CD4-positive, CD25-positive, alpha-beta regulatory T cell (primary cell): Measurements from ENCODE around the gene UBE2K. TPM values are rescaled to one million over a fixed set of nuclear protein-coding genes. Genes with fewer than 3 reads are reported as not detected.
"Not testable (repeated sequence)": the region's sequence is repeated elsewhere in the genome, so short reads cannot be mapped to it uniquely, and the experiment has no call there.

ENCODE experiments used
- ATAC-seq, 2 donors: fragments of 150-1000 bp; cut with Tn5 transposase; one replicate each; pipeline ENCODE4 v1.10.0; 2021; ENCODE audit warnings: low read depth in 2 of 2, moderate number of reproducible peaks in 2 of 2, moderate library complexity in 1 of 2
- DNase-seq, 3 donors: peaks; one replicate each; pipeline versions ENCODE4 v3.0.0 to v3.0.0-alpha.2; 2012 to 2022; ENCODE audit warnings: mixed read lengths in 1 of 3
- H3K27ac ChIP-seq: one replicate; pipeline ENCODE4 v1.7.0; 2013; ENCODE audit warnings: mild to moderate bottlenecking, low read length; ENCODE audit not compliant: insufficient read depth, poor library complexity, severe bottlenecking
- H3K27me3 ChIP-seq: one replicate; pipeline ENCODE4 v1.7.0; 2013; ENCODE audit warnings: low read length; ENCODE audit not compliant: control insufficient read depth, insufficient read depth
- H3K36me3 ChIP-seq: one replicate; pipeline ENCODE4 v1.7.0; 2013; ENCODE audit warnings: mild to moderate bottlenecking, low read length, moderate library complexity; ENCODE audit not compliant: control insufficient read depth, insufficient read depth
- H3K4me1 ChIP-seq: 2 replicates; pipeline ENCODE4 v1.7.0; 2013; ENCODE audit warnings: mild to moderate bottlenecking, low read length; ENCODE audit not compliant: insufficient read depth, control insufficient read depth, poor library complexity, severe bottlenecking
- H3K4me3 ChIP-seq: one replicate; pipeline ENCODE4 v1.7.0; 2013; ENCODE audit warnings: low read depth, mild to moderate bottlenecking, low read length, moderate library complexity
- H3K9me3 ChIP-seq, 2 experiments: 1 replicate in 1 of 2; 2 replicates in 1 of 2; pipeline ENCODE4 v1.7.0; 2013; ENCODE audit warnings: low read length in 2 of 2, mild to moderate bottlenecking in 1 of 2, moderate library complexity in 1 of 2; ENCODE audit not compliant: control insufficient read depth in 2 of 2
- H3K27ac Mint-ChIP-seq, 3 donors: one replicate each; pipeline ENCODE4 v1.8.0; 2020 to 2022; ENCODE audit warnings: mild to moderate bottlenecking in 3 of 3, mixed read lengths in 3 of 3, moderate library complexity in 2 of 3
- H3K27me3 Mint-ChIP-seq: one replicate; pipeline ENCODE4 v1.8.0; 2022; ENCODE audit warnings: mild to moderate bottlenecking, mixed read lengths
- H3K36me3 Mint-ChIP-seq: one replicate; pipeline ENCODE4 v1.8.0; 2020; ENCODE audit warnings: mixed read lengths
- H3K4me1 Mint-ChIP-seq, 4 donors: one replicate each; pipeline ENCODE4 v1.8.0; 2020 to 2022; ENCODE audit warnings: mixed read lengths in 4 of 4, mild to moderate bottlenecking in 1 of 4
- H3K4me3 Mint-ChIP-seq, 4 donors: one replicate each; pipeline ENCODE4 v1.8.0; 2020 to 2022; ENCODE audit warnings: mild to moderate bottlenecking in 4 of 4, mixed read lengths in 4 of 4, moderate library complexity in 3 of 4
- H3K9me3 Mint-ChIP-seq, 7 donors: one replicate each; pipeline ENCODE4 v1.8.0; 2020 to 2022; ENCODE audit warnings: mixed read lengths in 7 of 7, mild to moderate bottlenecking in 3 of 7, moderate library complexity in 2 of 7
- polyA plus RNA-seq, 4 donors: library from polyadenylated mRNA; unstranded; fragments of 300-500 nt; fragmentation: Illumina TruSeq; gene quantifications; one replicate each; pipeline ENCODE4 v1.2.3, GENCODE V29; 2021
- total RNA-seq: library from RNA; stranded (reverse); gene quantifications from one replicate; pipeline ENCODE4 v1.2.3, GENCODE V29; 2022

The UBE2K gene
- total and polyA plus RNA-seq, 5 donors from 2014 or later, result 56.0 to 96.6 (median 73.4) TPM

DNA sequence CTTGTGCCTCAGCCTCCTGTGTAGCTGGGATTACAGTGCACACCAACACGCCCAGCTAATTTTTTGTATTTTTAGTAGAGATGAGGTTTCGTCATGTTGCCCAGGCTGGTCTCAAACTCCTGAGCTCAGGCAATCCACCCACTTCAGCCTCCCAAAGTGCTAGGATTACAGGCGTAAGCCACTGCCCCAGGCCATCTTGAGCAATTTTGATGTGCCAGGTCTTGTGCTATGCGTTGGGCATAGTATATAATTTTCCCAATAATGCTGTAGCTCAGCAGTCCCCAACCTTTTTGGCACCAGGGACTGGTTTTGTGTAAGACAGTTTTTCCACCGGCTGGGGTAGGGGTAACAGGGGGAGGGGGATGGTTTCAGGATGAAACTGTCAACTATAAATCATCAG is 41.3 kb upstream of the UBE2K start:
- not testable (repeated sequence) for H3K27me3 Mint-ChIP-seq, H3K27ac Mint-ChIP-seq, H3K36me3 ChIP-seq, H3K27me3 ChIP-seq, H3K9me3 ChIP-seq, ATAC-seq, H3K9me3 Mint-ChIP-seq, DNase-seq, H3K4me3 ChIP-seq, H3K4me1 ChIP-seq, H3K4me1 Mint-ChIP-seq, H3K36me3 Mint-ChIP-seq, H3K27ac ChIP-seq, H3K4me3 Mint-ChIP-seq

DNA sequence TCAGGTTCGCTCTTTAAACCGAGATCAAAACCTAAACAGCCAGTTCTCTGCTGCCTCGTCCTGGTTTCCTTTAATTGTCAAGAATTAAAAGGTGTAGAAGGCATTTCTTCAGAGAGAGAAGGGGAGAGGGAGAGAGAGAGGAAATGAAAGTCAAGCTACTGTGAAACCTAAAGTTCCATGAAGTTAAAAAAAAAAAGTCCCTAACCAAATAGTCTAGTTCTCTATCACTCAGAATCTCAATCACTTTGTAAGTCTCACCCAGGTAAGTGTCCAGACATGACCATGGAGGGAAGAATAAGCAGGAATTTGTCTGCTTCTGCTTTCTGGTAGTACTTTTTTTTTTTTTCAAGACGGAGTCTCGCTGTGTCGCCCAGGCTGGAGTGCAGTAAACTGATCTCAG is 40.5 kb upstream of the UBE2K start:
- no peak for DNase-seq
- H3K36me3 Mint-ChIP-seq, result no peaks in the 10 kb centered on the region
- no peaks in the 10 kb centered on the region for H3K9me3 ChIP-seq
- no peaks in the 10 kb centered on the region for H3K9me3 Mint-ChIP-seq
- ATAC-seq, result no peak
- no peaks in the 10 kb centered on the region for H3K4me1 ChIP-seq
- H3K4me3 Mint-ChIP-seq, result no peak overlapping the region
- H3K4me3 ChIP-seq, result no peak overlapping the region
- peaks cover 0 to 3% (median 0%) of the 10 kb centered on the region in 4 donors for H3K4me1 Mint-ChIP-seq
- no peaks in the 10 kb centered on the region for H3K27me3 ChIP-seq
- H3K27ac Mint-ChIP-seq, result no peak overlapping the region
- no peak overlapping the region for H3K27ac ChIP-seq
- H3K27me3 Mint-ChIP-seq, result no peaks in the 10 kb centered on the region
- H3K36me3 ChIP-seq, result no peaks in the 10 kb centered on the region

DNA sequence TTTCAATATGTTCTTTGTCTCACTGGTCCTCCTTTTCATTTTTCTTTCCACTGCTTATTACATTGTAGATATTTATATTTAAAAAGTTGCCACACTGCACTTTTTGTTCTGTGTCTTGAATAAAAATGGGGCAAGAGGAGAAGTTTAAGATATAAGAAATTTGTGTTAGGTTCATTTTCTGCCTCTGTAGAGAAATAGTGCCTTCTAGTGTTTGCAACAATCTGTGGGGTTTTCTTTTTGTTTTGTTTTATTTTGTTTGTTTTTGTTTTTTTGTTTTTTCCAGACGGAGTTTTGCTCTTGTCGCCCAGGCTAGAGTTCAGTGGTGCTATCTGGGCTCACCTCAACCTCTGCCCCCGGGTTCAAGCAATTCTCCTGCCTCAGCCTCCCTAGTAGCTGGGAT is 39.2 kb upstream of the UBE2K start:
- ATAC-seq, result no peak
- no peak for DNase-seq
- H3K4me3 ChIP-seq, result no peak overlapping the region
- Mint-ChIP-seq H3K4me3 (no peak overlapping the region), H3K36me3 (no peaks in the 10 kb centered on the region), H3K4me1 (peaks cover 0 to 3% (median 0%) of the 10 kb centered on the region in 4 donors), H3K9me3 (no peaks in the 10 kb centered on the region), H3K27me3 (no peaks in the 10 kb centered on the region), H3K27ac (no peak overlapping the region)
- no peaks in the 10 kb centered on the region for H3K9me3 ChIP-seq
- H3K27ac ChIP-seq, result no peak overlapping the region
- H3K36me3 ChIP-seq, result no peaks in the 10 kb centered on the region
- H3K4me1 ChIP-seq, result no peaks in the 10 kb centered on the region
- no peaks in the 10 kb centered on the region for H3K27me3 ChIP-seq

DNA sequence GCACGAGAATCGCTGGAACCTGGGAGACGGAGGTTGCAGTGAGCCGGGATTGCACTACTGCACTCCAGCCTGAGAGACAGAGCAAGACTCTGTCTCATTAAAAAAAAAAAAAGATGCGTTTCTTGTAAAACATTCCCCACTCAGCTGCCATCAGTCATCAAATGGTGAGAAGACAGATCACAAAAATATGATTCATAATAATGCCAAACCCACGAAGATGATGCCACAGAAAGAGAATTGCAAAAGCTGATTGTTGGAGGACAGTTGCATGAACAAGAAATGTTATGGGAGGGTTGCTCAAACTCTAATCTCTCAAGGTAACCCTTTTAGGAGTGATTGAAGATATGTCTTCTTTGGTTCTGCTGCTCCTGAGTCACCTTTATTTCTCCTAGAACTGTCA is 37.9 kb upstream of the UBE2K start:
- Mint-ChIP-seq H3K27me3 (no peaks in the 10 kb centered on the region), H3K27ac (no peak overlapping the region), H3K4me1 (peaks cover 0 to 3% (median 0%) of the 10 kb centered on the region in 4 donors), H3K9me3 (no peaks in the 10 kb centered on the region), H3K4me3 (no peak overlapping the region), H3K36me3 (no peaks in the 10 kb centered on the region)
- Histone ChIP-seq H3K36me3 (no peaks in the 10 kb centered on the region), H3K27me3 (no peaks in the 10 kb centered on the region), H3K27ac (no peak overlapping the region), H3K9me3 (no peaks in the 10 kb centered on the region), H3K4me1 (no peaks in the 10 kb centered on the region), H3K4me3 (no peak overlapping the region)
- DNase-seq, result no peak
- no peak for ATAC-seq

DNA sequence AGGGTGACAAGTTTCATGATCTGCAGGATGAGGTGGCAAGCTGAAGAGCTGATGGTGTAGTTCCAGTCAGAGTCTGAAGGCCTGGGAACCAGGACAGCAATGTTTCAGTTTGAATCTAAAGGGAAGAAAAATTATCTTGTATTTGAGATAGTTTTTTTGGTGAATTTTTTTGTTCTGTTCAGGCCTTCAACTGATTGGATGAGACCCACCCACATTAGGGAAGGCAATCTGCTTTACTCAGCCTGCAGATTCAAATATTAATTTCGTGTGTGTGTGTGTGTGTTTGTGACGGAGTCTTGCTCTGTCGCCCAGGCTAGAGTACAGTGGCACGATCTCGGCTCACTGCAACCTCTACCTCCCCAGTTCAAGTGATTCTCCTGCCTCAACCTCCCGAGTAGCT is 37.2 kb upstream of the UBE2K start:
- Histone ChIP-seq H3K36me3 (no peaks in the 10 kb centered on the region), H3K27me3 (no peaks in the 10 kb centered on the region), H3K4me3 (no peak overlapping the region), H3K4me1 (no peaks in the 10 kb centered on the region), H3K27ac (no peak overlapping the region), H3K9me3 (no peaks in the 10 kb centered on the region)
- no peak for DNase-seq
- no peaks in the 10 kb centered on the region for H3K27me3 Mint-ChIP-seq
- no peak for ATAC-seq
- H3K27ac Mint-ChIP-seq, result no peak overlapping the region
- no peaks in the 10 kb centered on the region for H3K4me1 Mint-ChIP-seq
- H3K36me3 Mint-ChIP-seq, result no peaks in the 10 kb centered on the region
- H3K9me3 Mint-ChIP-seq, result no peaks in the 10 kb centered on the region
- no peak overlapping the region for H3K4me3 Mint-ChIP-seq

DNA sequence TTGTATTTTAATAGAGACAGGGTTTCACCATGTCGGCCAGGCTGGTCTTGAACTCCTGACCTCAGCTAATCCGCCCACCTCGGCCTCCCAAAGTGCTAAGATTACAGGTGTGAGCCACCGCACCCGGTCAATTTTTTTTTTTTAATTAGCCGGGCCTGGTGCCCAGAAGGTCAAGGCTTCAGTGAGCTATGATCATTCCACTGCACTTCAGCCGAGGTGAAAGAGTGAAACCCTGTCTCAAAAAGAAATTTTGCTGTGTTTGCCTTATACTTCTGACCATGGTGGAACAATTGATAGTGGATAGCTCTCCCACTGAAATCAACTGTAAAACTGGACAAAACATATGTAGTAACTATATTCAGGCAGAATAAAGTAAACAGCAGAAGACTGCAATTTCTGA is 35.3 kb upstream of the UBE2K start:
- Mint-ChIP-seq H3K9me3 (peaks cover 0 to 3% (median 0%) of the 10 kb centered on the region in 7 donors), H3K36me3 (no peaks in the 10 kb centered on the region), H3K27me3 (no peaks in the 10 kb centered on the region), H3K27ac (no peak overlapping the region), H3K4me1 (no peaks in the 10 kb centered on the region), H3K4me3 (no peak overlapping the region)
- H3K4me3 ChIP-seq, result no peak overlapping the region
- DNase-seq (no peak), ATAC-seq (no peak)
- H3K27ac ChIP-seq, result no peak overlapping the region
- H3K4me1 ChIP-seq, result no peaks in the 10 kb centered on the region
- H3K27me3 ChIP-seq, result no peaks in the 10 kb centered on the region
- no peaks in the 10 kb centered on the region for H3K36me3 ChIP-seq
- no peaks in the 10 kb centered on the region for H3K9me3 ChIP-seq

DNA sequence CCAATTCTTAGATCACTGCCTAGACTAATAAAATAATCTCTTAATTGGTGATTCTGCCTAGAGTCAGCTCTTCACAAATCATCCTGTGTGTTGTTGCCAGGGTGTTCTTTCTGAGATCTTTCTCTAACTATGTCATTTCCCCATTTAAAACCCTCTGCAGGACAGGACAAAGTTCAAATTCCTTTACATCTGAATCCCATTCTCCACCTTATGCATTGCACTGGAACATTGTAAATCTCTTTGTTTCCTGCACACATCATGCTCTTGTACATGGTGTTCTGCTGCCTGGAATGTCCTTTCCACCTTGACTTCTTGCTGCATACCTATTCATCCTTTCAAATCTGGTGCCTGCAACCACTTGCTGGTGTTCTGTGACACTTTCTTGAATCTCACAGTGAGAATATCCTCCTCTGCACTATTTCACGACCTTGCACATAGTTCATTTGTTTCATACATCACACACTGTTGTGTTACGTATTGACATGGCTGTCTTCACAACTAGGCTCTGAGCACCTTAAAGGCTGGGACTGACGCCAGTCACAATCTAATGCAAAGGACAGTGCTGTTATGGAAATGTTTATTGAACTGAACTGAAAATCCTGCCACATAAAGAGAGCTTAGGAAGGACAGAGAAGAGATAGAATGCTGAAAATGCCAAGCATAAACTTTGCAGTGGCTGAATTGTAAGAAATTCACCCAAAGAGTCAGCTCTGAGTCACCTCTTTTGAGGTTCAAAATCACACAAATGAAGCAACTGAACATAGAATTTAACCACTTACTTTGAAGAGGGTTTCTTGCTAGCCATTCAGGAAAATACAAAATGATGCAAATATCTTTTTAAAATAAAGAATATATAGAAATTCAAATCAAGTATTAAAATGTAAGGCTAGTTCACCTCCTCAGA is 32.9 kb upstream of the UBE2K start:
- Histone ChIP-seq H3K9me3 (no peaks in the 10 kb centered on the region), H3K36me3 (no peaks in the 10 kb centered on the region), H3K4me1 (no peaks in the 10 kb centered on the region), H3K27ac (no peak overlapping the region), H3K27me3 (no peaks in the 10 kb centered on the region), H3K4me3 (no peak overlapping the region)
- no peaks in the 10 kb centered on the region for H3K36me3 Mint-ChIP-seq
- no peaks in the 10 kb centered on the region for H3K4me1 Mint-ChIP-seq
- H3K27me3 Mint-ChIP-seq, result no peaks in the 10 kb centered on the region
- no peak for DNase-seq
- no peak overlapping the region for H3K4me3 Mint-ChIP-seq
- H3K27ac Mint-ChIP-seq, result no peak overlapping the region
- no peak for ATAC-seq
- H3K9me3 Mint-ChIP-seq, result peaks cover 0 to 3% (median 0%) of the 10 kb centered on the region in 7 donors

DNA sequence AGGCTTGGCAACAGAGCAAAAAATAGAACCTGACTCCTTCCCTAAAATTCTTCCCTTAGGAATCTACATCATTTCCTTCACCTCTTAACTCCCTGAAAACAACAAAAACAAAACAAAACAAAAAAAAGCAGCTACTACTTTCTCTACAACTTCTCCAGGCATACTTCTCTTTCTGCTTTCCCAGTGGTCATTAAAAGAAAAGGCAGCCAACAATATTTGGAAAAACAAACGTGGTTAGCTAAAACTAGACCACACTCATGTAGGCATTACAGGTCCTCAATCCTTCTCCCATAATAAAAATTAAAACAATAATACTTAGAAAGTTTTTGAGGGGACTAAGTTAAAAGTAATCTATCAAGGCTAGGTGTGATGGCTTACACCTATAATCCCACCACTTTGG is 30.2 kb upstream of the UBE2K start:
- no peak overlapping the region for H3K4me3 ChIP-seq
- Mint-ChIP-seq H3K4me3 (no peak overlapping the region), H3K4me1 (no peaks in the 10 kb centered on the region), H3K27me3 (peaks cover 8% of the 10 kb centered on the region), H3K27ac (no peak overlapping the region), H3K36me3 (no peaks in the 10 kb centered on the region), H3K9me3 (peaks cover 0 to 4% (median 0%) of the 10 kb centered on the region in 7 donors)
- H3K36me3 ChIP-seq, result no peaks in the 10 kb centered on the region
- no peak overlapping the region for H3K27ac ChIP-seq
- no peak for DNase-seq
- H3K27me3 ChIP-seq, result no peaks in the 10 kb centered on the region
- no peaks in the 10 kb centered on the region for H3K9me3 ChIP-seq
- no peaks in the 10 kb centered on the region for H3K4me1 ChIP-seq
- no peak for ATAC-seq
